ENCODE measurements around the gene TBX1.

- TF ChIP-seq GATA2 (IDR thresholded peaks at IDR 0.05; ENCODE audit: low read depth, low read length) (no peak), GATA3 (IDR thresholded peaks at IDR 0.05; ENCODE audit: low read depth, low read length) (no peak)
Observed at GRCh38 chr22:19807914-19808872, 47.6 kb downstream of the TBX1 start.
